HepG2 (cell line): Measurements from ENCODE around the gene INPP4B. TPM values are rescaled to one million over a fixed set of nuclear protein-coding genes. Genes with fewer than 3 reads are reported as not detected.

Experiments used
- ATAC-seq: fragments of 200-7000 bp; cut with Tn5 transposase; 3 replicates; pipeline ENCODE4 v1.9.1; 2020; ENCODE audit warnings: mild to moderate bottlenecking, moderate library complexity
- BruUV-seq: library from RNA; stranded (reverse); fragments of 400-500 nt; replicated peaks from 2 replicates; lab custom pipeline; 2021; lab: Mats Ljungman, UMichigan
- CTCF ChIA-PET: fragments of 300-600 bp; formaldehyde crosslinking; extraction: SDS; loops from one replicate; lab custom pipeline; 2021; ENCODE audit warnings: low total read pairs, inconsistent platforms, low intra/inter-chr PET ratio; lab: Yijun Ruan, JAX
- POLR2A ChIA-PET: fragments of 350-600 bp; sonication (Branson Sonifier 250); formaldehyde crosslinking; loops from one replicate; lab custom pipeline; 2020; ENCODE audit warnings: antibody characterized with exemption, inconsistent platforms; lab: Yijun Ruan, JAX
- DNase-seq: peaks from one replicate; pipeline ENCODE4 v3.0.0-alpha.2; 2015; ENCODE audit warnings: low spot score
- FAIRE-seq: peaks from 3 replicates; lab custom pipeline; 2011; peaks lifted over from hg19 to GRCh38; lab: Jason Lieb, UNC
- H2AFZ ChIP-seq: one replicate; pipeline ENCODE4 v1.6.1; 2011; ENCODE audit warnings: low read length, inconsistent platforms
- H3K27ac ChIP-seq: fragments of 300-600 bp; 3 replicates; pipeline ENCODE4 v1.8.0; 2011; ENCODE audit warnings: mixed run types, mild to moderate bottlenecking, mixed read lengths, low read length, inconsistent platforms; ENCODE audit not compliant: insufficient read depth; ENCODE audit errors: extremely low read length
- H3K27me3 ChIP-seq, 2 experiments: fragments of 200-600 bp in 1 of 2; 2 replicates in 1 of 2; 3 replicates in 1 of 2; pipeline versions ENCODE4 v1.6.0 to v1.8.0; 2011; ENCODE audit warnings: low read length in 2 of 2, mild to moderate bottlenecking in 2 of 2, moderate library complexity in 2 of 2, inconsistent platforms in 1 of 2; ENCODE audit not compliant: insufficient read depth in 2 of 2, control insufficient read depth in 1 of 2
- H3K36me3 ChIP-seq, 2 experiments: fragments of 200-600 bp in 1 of 2; replicated peaks in 1 of 2; 2 replicates in 1 of 2; 3 replicates in 1 of 2; pipeline versions ENCODE4 v1.5.1 to v1.8.0; 2011; ENCODE audit warnings: low read length in 2 of 2, inconsistent platforms in 1 of 2; ENCODE audit not compliant: insufficient read depth in 2 of 2, control insufficient read depth in 1 of 2
- H3K4me1 ChIP-seq: 2 replicates; pipeline ENCODE4 v1.5.1; 2012; ENCODE audit warnings: low read length, inconsistent platforms; ENCODE audit not compliant: insufficient read depth
- H3K4me2 ChIP-seq: 2 replicates; pipeline ENCODE4 v1.6.0; 2011; ENCODE audit warnings: low read depth, low read length, inconsistent platforms
- H3K4me3 ChIP-seq, 3 experiments: fragments of 200-600 bp in 1 of 3; sonication (generic), shearing (Covaris generic) in 1 of 3; replicated peaks in 1 of 3; 2 replicates each; pipeline ENCODE4 v1.5.1; 2011 to 2016; ENCODE audit warnings: low read length in 3 of 3, inconsistent platforms in 2 of 3, low read depth in 2 of 3, mild to moderate bottlenecking in 2 of 3, control low read depth in 1 of 3, mixed read lengths in 1 of 3; ENCODE audit not compliant: insufficient read depth in 1 of 3
- H3K79me2 ChIP-seq: one replicate; pipeline ENCODE4 v1.6.1; 2011; ENCODE audit warnings: low read length, inconsistent platforms; ENCODE audit not compliant: insufficient read depth
- H3K9ac ChIP-seq: 2 replicates; pipeline ENCODE4 v1.6.0; 2011; ENCODE audit warnings: mild to moderate bottlenecking, low read depth, low read length, inconsistent platforms; ENCODE audit not compliant: insufficient read depth
- H3K9me3 ChIP-seq: 2 replicates; pipeline ENCODE4 v1.5.1; 2012; ENCODE audit warnings: mild to moderate bottlenecking, low read length
- H4K20me1 ChIP-seq: 2 replicates; pipeline ENCODE4 v1.6.0; 2011; ENCODE audit warnings: inconsistent platforms, mild to moderate bottlenecking, low read length, moderate library complexity; ENCODE audit not compliant: insufficient read depth
- CREB1 ChIP-seq, 2 experiments: fragments of 450-650 bp in 1 of 2; IDR thresholded peaks; 2 replicates each; pipeline ENCODE4 v1.6.1; 2016 to 2017; ENCODE audit warnings: control low read depth in 1 of 2, mild to moderate bottlenecking in 1 of 2, missing compliant biosample characterization in 1 of 2, missing genetic modification characterization in 1 of 2
- DMTF1 ChIP-seq: sonication (generic); formaldehyde crosslinking; IDR thresholded peaks from 2 replicates; pipeline ENCODE4 v1.4.0; 2020; ENCODE audit warnings: mild to moderate bottlenecking, missing genetic modification reagents
- ESRRA ChIP-seq: sonication (generic); formaldehyde crosslinking; IDR thresholded peaks from 2 replicates; pipeline ENCODE4 v1.5.1; 2020; ENCODE audit warnings: mild to moderate bottlenecking, low read depth, missing genetic modification reagents
- GATAD1 ChIP-seq: IDR thresholded peaks from 2 replicates; pipeline ENCODE4 v1.6.1; 2016; ENCODE audit warnings: missing genetic modification reagents, missing compliant biosample characterization
- MTA3 ChIP-seq: sonication (generic); formaldehyde crosslinking; IDR thresholded peaks from 2 replicates; pipeline ENCODE4 v1.4.0; 2020; ENCODE audit warnings: missing genetic modification reagents
- MXD1 ChIP-seq: sonication (generic); formaldehyde crosslinking; IDR thresholded peaks from 2 replicates; pipeline ENCODE4 v1.4.0; 2020; ENCODE audit warnings: mild to moderate bottlenecking, missing genetic modification reagents
- PTBP1 ChIP-seq: fragments of 200-400 bp; formaldehyde crosslinking; IDR thresholded peaks from 2 replicates; pipeline ENCODE4 v1.6.1; 2018; ENCODE audit warnings: low read length, low read depth; ENCODE audit not compliant: poor library complexity, severe bottlenecking
- REL ChIP-seq: sonication (generic); formaldehyde crosslinking; conservative IDR thresholded peaks from 2 replicates; pipeline ENCODE4 v1.8.0; 2022; ENCODE audit warnings: mild to moderate bottlenecking, missing genetic modification reagents, moderate library complexity
- RFXAP ChIP-seq: sonication (generic); formaldehyde crosslinking; IDR thresholded peaks from 2 replicates; pipeline ENCODE4 v1.4.0; 2020; ENCODE audit warnings: missing genetic modification reagents, borderline replicate concordance
- SCMH1 ChIP-seq: sonication (generic); formaldehyde crosslinking; IDR thresholded peaks from 2 replicates; pipeline ENCODE4 v1.9.0; 2021; ENCODE audit warnings: missing genetic modification reagents, mild to moderate bottlenecking, borderline replicate concordance
- SMARCC2 ChIP-seq: fragments of 450-650 bp; IDR thresholded peaks from 2 replicates; pipeline ENCODE4 v1.6.1; 2017; ENCODE audit warnings: antibody characterized with exemption, mild to moderate bottlenecking
- SP2 ChIP-seq: sonication (generic); formaldehyde crosslinking; IDR thresholded peaks from 2 replicates; pipeline ENCODE4 v1.5.1; 2020; ENCODE audit warnings: mild to moderate bottlenecking, missing genetic modification reagents
- SRSF9 ChIP-seq: fragments of 200-400 bp; formaldehyde crosslinking; IDR thresholded peaks from 2 replicates; pipeline ENCODE4 v1.6.1; 2018; ENCODE audit warnings: borderline replicate concordance, mild to moderate bottlenecking, low read depth, low read length; ENCODE audit not compliant: insufficient read depth, poor library complexity, severe bottlenecking
- TBP ChIP-seq: sonication (generic); formaldehyde crosslinking; IDR thresholded peaks from 2 replicates; pipeline ENCODE4 v1.5.0; 2020; ENCODE audit warnings: missing genetic modification reagents
- XRCC5 ChIP-seq: fragments of 200-400 bp; formaldehyde crosslinking; optimal IDR thresholded peaks from 2 replicates; pipeline ENCODE3; 2017; ENCODE audit warnings: mild to moderate bottlenecking, low read length
- ZNF10 ChIP-seq: sonication (generic); formaldehyde crosslinking; IDR thresholded peaks from 2 replicates; pipeline ENCODE4 v1.4.0; 2020; ENCODE audit warnings: mild to moderate bottlenecking, low read depth, missing genetic modification reagents, borderline replicate concordance
- ZNF598 ChIP-seq: sonication (generic); formaldehyde crosslinking; IDR thresholded peaks from 2 replicates; pipeline ENCODE4 v1.5.1; 2020; ENCODE audit warnings: mild to moderate bottlenecking, missing genetic modification reagents, borderline replicate concordance
- ZNF784 ChIP-seq: sonication (generic); formaldehyde crosslinking; IDR thresholded peaks from 2 replicates; pipeline ENCODE4 v1.5.1; 2020; ENCODE audit warnings: missing genetic modification reagents, mild to moderate bottlenecking, borderline replicate concordance
- WGBS: methylation state at CpG from one replicate; pipeline ENCODE4 v1.1.6; 2017; ENCODE audit warnings: low lambda C conversion rate; 5-methylcytosine and 5-hydroxymethylcytosine counted together
- in situ Hi-C: cut with HindIII; loops from 2 replicates; pipeline ENCODE4 v1.10.0; 2017; ENCODE audit warnings: low pct_unique_long_range_greater_than_20kb; ENCODE audit not compliant: extremely low pct_ligation_motif_present
- intact Hi-C: fragments of 100-400 bp; cut with micrococcal nuclease; formaldehyde crosslinking; loops from one replicate; pipeline ENCODE4 v1.10.0; 2022; ENCODE audit not compliant: unreplicated experiment
- polyA plus RNA-seq, 8 experiments: library from polyadenylated mRNA; depleted of rRNA in 3 of 8; stranded (reverse) in 7 of 8; unstranded in 1 of 8; fragments of >200 nt; fragmentation: Illumina TruSeq in 4 of 8; extraction: Trizol in 4 of 8; gene quantifications; 2 replicates each; pipeline versions ENCODE4 v1.2.1 to v1.2.3, GENCODE V29; 2011 to 2016; ENCODE audit warnings: low read depth in 4 of 8, missing spikeins in 1 of 8, mixed read lengths in 1 of 8; ENCODE audit not compliant: insufficient read depth in 1 of 8
- total RNA-seq, 5 experiments: library from RNA; depleted of rRNA; stranded (reverse); fragments of >200 nt; fragmentation: Illumina TruSeq; extraction: Trizol; gene quantifications; 2 replicates each; pipeline ENCODE4 v1.2.3, GENCODE V29; 2016; ENCODE audit warnings: low read depth in 1 of 5
- TF ChIP-seq, protein P1 (sequence below): fragments of 450-650 bp; IDR thresholded peaks from 2 replicates; pipeline ENCODE4 v1.6.1; 2017

Gene INPP4B
- total and polyA plus RNA-seq, 2 of the 13 experiments (the other 11 are each of a cell fraction or from before 2014, with no cell fraction given), result not detected

GRCh38 chr4:142267101-142267500 lies 579.0 kb downstream of the INPP4B start:
- Histone ChIP-seq H3K4me1 (no peaks in the 10 kb centered on the region), H3K4me3 (no peak overlapping the region), H3K4me2 (no peak overlapping the region), H3K36me3 (no peaks in the 10 kb centered on the region), H3K27ac (no peak overlapping the region), H3K9me3 (no peaks in the 10 kb centered on the region), H4K20me1 (no peaks in the 10 kb centered on the region), H3K79me2 (no peaks in the 10 kb centered on the region), H3K27me3 (no peaks in the 10 kb centered on the region), H2AFZ (no peak overlapping the region), H3K9ac (no peak overlapping the region)
- BruUV-seq, result no TSS peak
- intact Hi-C loops, result no loop called here
- no peak for DNase-seq
- ATAC-seq, result no peak
- ChIA-PET POLR2A (no interaction called here), CTCF (no interaction called here)
- no peak for FAIRE-seq
- WGBS, result 1% methylated on average over 3 of the region's 3 CpGs
- in situ Hi-C loops, result no loop called here
- TF ChIP-seq DMTF1 (CRISPR knock-in tag) (no peak), MTA3 (CRISPR knock-in tag) (no peak), ZNF784 (CRISPR knock-in tag) (no peak), RFXAP (no peak), TBP (CRISPR knock-in tag) (no peak), ZNF598 (CRISPR knock-in tag) (no peak), REL (no peak), PTBP1 (no peak), CREB1 (IDR thresholded peaks at IDR 0.05) (no peak), CREB1 (CRISPR knock-in tag; IDR thresholded peaks at IDR 0.05) (no peak), ZNF10 (CRISPR knock-in tag) (no peak), SCMH1 (no peak), MXD1 (CRISPR knock-in tag) (no peak), SMARCC2 (no peak), XRCC5 (no peak), SP2 (CRISPR knock-in tag) (no peak), ESRRA (CRISPR knock-in tag) (no peak), GATAD1 (no peak), SRSF9 (no peak)
- TF ChIP-seq, protein P1, sequence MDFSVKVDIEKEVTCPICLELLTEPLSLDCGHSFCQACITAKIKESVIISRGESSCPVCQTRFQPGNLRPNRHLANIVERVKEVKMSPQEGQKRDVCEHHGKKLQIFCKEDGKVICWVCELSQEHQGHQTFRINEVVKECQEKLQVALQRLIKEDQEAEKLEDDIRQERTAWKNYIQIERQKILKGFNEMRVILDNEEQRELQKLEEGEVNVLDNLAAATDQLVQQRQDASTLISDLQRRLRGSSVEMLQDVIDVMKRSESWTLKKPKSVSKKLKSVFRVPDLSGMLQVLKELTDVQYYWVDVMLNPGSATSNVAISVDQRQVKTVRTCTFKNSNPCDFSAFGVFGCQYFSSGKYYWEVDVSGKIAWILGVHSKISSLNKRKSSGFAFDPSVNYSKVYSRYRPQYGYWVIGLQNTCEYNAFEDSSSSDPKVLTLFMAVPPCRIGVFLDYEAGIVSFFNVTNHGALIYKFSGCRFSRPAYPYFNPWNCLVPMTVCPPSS, result no peak
